Activated effector memory CD4-positive, alpha-beta T cell treated with Interleukin-2 at 50 U/mL for 16 hours (primary cell): Measurements from ENCODE around the gene EYA3.

Experiments used
- DNase-seq: peaks from one replicate; pipeline ENCODE4 v3.0.0-alpha.2; 2020

The EYA3 gene

DNA sequence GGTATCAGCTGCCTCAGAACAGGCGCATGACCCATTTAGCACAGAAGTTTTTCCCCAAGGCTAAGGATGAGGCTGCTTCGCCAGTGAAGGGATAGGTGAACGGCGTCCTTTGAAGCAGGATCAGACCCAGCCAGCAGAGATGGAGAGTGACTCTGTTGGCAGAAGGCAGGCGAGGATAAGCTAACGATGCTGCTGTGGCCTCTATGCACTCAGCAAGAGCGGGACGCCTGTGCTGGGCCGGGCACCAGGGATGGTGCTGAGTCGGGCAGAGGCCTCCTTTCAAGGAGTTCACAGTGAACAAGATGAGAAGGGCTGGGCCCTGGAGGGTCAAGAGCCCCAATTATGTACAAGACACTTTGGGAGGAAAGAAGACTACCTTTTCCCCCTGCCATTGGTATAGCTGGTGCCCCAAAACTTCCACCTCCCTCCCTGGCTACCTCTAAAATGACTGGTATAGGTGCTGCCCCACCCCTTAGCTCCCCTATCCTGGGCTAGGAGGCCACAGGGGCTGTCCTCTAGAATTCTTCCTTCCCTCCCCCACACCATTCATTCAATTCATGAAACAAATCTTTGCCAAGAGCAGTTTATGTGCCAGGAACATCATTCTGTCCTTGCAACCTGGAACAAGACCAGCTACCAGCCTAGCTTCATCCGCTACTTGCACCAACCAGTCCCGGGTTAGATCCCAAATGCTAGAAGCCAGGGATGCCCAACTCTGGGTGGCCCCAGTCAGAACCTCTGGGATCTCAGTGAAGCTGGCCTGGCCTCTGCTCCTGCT, 121.1 kb downstream of the EYA3 start:
- DNase-seq = no peak

DNA sequence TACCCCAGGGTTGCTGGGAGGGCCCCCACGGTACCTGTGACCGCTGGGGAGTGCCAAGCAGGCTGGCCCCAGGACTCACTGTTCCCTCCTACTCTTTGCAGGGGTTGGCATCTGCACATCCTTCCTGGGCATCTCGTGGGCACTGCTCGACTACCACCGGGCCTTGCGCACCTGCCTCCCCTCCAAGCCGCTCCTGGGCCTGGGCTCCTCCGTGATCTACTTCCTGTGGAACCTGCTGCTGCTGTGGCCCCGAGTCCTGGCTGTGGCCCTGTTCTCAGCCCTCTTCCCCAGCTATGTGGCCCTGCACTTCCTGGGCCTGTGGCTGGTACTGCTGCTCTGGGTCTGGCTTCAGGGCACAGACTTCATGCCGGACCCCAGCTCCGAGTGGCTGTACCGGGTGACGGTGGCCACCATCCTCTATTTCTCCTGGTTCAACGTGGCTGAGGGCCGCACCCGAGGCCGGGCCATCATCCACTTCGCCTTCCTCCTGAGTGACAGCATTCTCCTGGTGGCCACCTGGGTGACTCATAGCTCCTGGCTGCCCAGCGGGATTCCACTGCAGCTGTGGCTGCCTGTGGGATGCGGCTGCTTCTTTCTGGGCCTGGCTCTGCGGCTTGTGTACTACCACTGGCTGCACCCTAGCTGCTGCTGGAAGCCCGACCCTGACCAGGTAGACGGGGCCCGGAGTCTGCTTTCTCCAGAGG, 121.9 kb downstream of the EYA3 start:
- no peak for DNase-seq

DNA sequence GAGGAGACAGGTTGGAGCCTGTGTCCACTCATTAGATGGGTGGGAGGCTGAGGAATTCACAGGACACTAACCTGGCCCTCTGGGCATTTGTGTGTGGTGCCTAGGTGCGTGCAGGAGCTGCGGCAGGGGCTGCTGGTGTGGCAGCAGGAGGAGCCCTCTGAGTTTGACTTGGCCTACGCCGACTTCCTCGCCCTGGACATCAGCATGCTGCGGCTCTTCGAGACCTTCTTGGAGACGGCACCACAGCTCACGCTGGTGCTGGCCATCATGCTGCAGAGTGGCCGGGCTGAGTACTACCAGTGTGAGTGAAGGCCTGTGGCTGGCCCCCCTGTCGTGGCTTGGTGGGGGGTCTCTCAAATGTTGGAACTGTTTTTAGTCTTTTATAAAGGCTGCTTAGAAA, 125.0 kb downstream of the EYA3 start:
- DNase-seq = no peak

DNA sequence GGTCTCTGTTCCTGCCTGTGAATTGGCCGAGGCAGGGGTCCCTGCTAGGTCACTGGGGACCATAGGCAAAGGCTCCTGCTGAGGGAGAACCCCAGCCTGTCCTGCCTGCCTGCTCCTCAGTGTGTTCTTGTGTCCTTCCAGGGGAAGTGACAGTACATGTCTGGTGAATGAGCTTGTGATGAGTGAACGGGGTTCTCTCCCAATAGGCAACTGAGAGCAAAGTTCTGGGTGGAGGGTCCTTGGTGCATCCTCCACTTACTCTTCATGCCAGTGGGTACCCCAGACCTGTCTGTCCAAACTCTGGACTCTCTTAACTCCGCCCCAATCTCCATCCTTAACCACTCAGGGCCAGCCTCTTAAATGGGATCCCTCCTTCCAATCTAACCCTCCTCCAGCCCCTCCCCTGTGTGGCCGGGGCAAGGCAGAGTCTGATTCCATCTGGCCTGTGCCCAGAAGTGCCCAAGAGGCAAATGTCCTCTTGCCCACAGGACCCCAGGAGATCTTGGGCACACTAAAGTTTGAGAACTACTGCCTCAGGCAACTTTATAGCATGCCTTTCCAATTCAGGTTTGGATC, 126.7 kb downstream of the EYA3 start:
- no peak for DNase-seq

DNA sequence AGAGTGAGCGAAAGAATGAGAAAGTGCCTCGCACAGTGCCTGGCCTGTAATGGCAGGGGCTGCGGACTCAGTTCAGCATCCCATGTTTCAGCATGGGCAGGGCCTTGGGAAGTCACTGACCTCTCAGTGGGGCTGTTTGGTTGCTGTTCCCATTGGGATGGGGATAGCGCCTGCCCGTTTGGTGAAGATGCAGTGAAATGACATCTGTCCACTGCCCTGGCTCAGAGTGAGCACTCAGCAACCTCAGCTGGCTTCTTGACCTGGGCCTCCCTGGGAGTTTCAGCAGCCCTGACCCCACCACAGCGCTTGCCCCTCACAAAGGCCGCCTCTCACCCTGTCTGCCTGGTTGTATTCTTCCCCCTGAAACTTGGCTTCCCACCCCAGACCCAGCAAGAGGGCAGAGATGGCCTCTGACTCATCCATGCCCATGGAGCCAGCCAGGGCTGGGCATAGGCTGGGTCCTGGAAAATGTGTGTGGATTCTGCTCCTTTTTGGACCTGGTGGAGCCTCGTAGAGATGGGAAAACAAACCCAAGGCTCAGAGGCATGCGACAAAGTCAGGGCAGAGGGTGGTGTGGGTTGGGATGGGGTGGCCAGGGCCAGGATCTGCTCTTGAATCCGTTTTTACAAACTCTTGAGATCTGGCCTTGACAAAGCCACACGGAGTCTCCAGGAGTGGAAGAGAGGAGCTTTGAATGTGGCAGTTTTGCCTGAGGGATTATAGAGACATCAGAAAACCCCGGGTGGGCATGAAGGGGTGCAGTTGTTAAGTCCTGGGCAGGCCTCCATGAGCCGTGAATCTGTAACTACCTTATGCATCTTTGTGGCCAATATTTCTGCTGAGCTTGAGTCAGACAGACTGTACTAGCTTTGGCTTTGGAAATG, 127.4 kb downstream of the EYA3 start:
- no peak for DNase-seq

DNA sequence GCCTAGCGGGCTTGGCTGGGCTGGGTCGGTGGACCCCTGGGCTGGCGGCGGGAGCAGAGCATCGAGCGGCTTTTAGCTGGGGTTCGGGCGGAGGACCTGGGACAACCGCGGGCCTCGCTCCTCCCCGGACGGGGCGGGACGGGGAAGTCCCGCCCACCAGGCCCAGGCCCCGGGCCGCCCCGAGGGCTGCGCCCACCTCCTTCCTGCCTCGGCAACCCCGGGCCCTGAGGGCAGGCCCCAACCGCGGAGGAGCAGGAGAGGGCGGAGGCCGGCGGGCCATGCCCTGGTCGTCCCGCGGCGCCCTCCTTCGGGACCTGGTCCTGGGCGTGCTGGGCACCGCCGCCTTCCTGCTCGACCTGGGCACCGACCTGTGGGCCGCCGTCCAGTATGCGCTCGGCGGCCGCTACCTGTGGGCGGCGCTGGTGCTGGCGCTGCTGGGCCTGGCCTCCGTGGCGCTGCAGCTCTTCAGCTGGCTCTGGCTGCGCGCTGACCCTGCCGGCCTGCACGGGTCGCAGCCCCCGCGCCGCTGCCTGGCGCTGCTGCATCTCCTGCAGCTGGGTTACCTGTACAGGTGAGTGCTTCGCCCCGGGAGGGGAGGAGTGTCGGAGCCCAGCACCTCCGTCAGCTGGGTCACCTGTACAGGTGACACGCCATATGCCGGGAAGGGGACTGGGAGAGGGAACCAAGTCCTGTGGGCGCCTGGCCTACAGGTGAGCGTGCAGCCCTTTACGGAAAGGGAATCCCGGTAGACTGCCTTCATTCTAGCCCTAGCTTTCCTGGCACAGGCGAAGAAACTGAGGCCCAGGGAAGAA, 128.4 kb downstream of the EYA3 start, which contains the start of gene XKR8:
TSS of gene XKR8 (plus strand) at position 182 of the 812 bp plus-strand sequence. CDS start at position 279, 97 bp downstream.
- peak; percentile 84 for DNase-seq

DNA sequence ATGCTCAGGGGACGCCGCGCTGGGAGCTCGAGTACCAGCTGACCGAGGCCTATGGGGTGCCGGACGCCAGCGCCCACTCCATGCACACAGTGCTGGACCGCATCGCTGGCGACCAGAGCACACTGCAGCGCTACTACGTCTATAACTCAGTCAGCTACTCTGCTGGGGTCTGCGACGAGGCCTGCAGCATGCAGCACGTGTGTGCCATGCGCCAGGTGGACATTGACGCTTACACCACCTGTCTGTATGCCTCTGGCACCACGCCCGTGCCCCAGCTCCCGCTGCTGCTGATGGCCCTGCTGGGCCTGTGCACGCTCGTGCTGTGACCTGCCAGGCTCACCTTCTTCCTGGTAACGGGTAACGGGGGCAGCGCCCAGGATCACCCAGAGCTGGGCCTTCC, 129.9 kb downstream of the EYA3 start:
- DNase-seq = no peak

DNA sequence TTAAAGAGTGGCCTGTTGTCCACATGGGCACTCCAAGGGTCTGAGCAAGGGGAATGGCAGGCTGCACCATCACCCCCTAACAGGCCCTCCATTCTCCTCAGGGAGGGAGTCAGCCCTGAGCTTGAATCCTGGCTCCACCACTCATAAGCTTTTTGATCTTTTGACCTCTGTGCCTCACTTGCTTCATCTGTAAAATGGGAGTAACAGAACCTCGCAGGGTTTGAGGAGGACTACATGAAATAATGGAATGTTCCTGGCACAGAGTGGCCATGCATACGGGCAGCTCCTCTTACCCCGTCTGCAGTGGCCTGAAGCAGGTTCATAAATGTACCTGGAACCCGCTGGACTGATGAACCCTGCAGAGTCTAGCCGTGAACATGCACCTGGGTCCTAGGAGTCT, 130.8 kb downstream of the EYA3 start:
- DNase-seq = no peak

DNA sequence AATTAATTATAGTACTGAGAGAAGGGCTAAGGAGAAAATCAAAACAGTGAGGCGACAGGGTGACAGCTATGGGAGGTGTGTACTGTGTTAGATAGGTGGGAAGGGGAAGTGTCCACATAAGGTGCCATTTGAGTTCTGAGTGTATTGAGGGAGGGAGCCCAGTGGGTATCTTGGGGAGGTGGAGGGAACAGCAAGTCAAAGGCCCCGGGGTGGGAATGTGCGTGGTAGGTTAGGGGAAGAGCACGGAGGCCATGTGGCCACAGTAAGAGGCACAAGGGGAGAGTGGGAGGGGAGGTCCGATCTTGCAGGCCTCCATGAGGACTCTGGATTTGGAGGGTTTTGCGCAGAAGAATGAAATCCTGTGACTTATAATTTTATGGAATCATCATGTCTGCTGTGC, 131.6 kb downstream of the EYA3 start:
- no peak for DNase-seq

DNA sequence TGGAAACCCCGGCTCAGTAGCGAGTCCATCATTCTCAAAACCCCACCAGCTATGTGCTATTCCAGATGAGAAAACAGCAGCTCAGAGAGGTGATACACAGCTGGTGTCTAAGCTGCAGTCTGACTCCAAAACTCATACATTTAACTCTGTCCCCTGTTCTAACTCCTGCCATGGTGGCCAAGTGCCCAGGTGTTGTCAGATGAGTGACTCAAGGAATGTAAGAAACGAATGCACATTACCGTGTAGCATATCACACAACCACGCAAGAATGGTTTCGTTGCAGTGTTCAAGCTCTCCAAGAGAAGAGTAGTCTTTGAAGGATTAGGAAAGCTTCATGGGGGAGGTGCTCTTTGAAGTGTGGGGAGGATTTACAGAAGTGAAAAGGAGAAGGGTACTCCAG, 133.3 kb downstream of the EYA3 start:
- DNase-seq = no peak

DNA sequence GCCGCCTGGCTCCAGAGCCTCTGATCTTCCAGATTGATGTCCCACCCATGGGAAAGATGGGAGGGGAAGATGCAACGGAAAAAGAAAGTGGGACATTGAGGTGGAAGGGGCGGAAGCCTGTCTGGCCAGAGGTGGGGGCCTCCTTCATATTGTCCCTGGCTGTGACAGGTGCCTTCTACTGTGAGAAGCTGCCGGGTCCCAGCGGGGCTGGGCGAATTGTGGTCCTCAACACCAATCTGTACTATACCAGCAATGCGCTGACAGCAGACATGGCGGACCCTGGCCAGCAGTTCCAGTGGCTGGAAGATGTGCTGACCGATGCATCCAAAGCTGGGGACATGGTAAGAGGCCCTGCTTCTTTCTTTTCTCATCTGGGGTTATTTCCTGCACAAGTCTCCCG, 134.2 kb downstream of the EYA3 start:
- no peak for DNase-seq

DNA sequence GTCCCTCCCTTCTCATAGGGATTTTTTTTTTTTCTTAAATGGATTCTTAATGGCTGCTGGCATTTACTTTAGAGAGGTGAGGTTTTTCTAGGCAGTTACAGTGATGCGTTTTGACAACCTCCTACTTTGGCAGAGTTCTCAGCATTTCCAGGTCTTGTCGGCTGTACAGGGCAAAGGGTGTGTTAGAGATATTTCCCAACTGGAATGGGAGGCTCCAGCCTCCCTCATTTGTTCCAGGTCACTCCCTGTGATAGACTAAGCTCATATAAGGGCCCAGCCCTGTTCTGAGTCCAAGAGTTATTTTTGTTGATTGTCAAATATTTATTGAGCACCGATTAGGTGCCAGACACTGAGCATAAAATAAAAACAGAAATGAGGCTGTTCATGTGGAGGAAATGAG, 136.3 kb downstream of the EYA3 start:
- DNase-seq = no peak

DNA sequence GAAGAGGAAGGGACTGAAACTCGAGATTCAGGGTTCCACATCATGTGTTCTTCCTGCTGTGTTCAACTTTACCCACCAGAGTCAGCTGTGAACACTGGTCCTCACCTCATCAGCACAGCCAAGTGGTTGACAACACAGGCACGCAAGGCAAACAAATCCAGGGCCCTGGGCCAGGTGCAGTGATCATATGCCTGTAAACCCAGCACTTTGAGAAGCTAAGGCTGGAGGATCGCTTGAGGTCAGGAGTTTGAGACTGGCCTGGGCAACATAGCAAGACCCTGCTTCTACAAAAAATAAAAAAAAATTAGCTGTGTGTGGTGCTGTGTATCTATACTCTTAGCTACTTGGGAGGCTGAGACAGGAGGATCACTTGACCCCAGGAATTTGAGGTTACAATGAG, 137.0 kb downstream of the EYA3 start:
- DNase-seq = no peak

DNA sequence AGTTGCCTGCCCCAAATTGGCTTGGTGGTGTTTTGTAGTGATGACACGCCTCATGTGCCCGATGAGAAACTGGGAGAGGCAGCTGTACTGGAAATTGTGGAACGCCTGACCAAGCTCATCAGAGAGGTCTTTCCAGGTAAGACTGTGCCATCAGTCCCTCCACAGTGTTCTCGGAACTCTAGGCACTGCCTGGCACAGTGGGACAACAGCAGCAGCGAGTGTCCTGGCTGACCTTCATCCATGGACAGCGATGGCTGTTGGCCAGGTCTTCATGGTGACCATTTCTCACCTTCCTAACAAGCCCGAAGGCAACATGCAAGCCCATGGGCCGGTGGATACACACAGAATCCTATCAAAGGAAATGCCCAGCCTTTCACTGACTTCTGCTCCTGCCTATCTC, 139.4 kb downstream of the EYA3 start:
- DNase-seq = no peak

DNA sequence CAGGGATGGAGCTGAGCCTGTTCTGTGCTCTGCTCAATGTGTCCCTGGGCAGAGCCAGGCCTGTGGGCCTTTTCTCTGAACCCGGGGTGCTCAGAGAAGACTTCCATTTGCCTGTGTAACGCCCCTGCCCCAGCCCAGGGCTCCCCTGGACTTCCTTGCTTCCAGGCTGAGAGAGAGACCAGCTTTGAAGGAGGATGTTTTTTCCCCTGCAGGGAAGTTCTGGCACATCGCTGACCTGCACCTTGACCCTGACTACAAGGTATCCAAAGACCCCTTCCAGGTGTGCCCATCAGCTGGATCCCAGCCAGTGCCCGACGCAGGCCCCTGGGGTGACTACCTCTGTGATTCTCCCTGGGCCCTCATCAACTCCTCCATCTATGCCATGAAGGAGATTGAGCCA, 143.4 kb downstream of the EYA3 start:
- DNase-seq = no peak

DNA sequence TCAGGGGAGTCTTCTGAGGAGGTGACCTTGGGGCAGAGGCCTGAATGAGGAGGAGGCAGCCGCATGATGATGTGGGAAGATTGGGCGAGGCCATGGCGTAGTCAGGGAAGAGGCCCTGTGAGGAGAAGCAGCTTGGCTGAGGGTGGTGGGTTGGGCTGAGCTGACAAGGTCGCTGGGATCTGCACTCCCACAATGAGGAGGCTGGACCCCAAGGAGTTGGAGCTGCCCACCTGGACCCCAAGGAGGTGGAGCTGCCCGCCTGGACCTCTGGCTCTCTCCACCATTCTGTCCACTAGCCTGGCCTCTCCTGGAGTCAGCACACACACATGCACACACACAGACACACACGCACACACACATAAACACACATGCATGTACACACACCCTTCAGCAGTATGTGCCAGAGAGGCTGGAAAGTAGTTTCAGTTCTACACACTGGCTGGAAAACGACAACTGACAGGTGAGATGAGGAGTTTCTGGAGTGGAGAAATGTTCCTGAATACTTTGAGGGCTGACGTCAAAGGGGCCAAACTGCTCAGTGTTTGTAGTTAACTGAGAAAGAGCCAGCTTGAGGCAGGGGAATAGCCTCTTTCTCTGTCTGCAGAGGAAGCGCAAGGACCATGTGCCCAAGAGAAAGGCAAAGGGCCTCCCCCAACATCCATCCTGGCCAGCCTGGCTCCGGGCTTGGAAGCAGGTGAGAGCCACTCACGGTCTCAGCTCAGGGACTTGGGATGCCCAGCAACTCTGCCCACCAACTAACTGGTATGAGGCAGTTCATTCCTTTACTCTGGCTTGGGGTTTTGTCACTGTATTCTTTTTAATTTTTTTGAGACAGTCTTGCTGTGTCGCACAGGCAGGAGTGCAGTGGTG, 146.5 kb downstream of the EYA3 start:
- no peak for DNase-seq

DNA sequence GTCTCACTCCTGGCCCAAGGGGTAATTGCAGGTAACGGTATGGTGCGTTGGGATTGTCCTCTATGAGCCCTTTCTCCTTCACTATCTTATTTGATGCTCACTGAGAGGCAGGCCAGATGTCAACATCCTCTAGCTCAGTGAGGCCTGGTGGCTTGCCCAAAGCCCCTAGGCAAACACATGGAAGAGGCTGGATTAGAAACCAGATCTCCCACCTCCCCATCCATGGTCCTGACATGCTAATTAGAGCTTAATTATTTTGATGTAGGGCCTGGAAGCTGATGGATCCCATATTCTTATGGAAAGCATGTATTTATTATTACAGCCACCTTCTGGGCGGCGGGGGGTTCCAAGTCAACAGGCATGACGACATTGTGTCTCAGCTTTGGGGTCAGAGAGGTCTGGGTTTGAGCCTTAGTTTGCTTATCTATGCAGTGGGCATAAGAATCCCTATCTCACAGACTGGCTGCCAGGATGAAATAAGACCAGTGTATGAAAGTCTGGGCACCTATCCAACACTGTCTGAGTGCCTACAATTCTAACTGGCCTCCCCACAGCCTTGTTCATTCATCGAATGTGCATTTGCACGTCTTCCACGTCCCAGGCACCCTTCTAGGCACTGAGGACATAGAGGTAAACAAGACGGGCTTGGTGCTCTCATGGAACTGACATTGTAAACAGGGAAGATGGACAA, 147.4 kb downstream of the EYA3 start:
- no peak for DNase-seq

DNA sequence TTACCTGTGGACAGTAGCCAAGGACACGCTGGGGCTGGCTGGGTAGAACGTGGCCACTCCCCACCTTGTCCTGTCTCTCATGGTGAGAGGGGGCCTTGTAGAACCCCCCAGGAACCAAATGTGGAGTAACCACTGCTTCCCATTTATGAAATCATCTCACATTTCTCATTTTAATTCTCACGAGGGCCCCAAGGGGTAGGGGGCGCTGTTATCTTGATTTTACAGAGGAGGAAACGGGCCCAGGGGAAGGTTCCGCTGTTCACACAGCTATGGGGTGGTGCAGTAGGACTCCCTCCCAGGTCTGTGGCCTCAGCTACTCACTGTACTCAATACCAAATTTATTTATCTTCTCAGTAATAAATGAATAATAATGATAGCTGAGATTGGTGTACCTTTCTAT, 148.1 kb downstream of the EYA3 start:
- DNase-seq = peak; percentile 64

DNA sequence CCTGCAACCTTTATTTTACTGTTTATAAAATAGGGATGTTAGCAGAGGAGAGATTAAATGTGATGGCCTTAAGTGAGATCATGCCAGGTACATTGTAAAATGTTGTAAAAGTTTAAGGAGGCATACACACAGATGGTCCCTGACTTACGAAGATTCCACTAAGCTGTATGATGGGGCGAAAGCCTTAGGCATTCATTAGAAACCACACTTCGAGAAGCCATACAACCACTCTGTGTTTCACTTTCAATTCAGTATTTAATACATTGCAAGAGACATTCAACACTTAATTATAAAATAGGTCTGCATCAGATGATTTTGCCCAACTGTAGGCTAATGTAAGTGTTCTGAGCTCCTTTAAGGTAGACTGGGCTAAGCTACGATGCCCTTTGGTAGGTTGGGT, 149.9 kb downstream of the EYA3 start:
- DNase-seq = no peak

DNA sequence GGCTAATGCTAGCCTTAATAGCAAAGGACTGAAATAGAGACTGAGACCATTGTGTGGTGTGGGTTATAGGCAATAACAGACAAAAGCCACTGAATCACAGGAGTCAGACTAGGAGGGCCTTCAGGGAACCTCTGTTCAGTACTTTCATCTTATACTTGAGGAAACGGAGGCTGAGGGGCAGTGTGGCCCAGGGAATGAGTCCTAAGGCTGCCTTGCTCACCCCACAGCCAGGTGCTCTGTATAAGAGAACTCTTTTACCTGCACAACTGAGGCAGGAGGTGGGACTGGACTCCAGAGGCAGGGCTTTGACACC, 150.9 kb downstream of the EYA3 start:
- DNase-seq = no peak

DNA sequence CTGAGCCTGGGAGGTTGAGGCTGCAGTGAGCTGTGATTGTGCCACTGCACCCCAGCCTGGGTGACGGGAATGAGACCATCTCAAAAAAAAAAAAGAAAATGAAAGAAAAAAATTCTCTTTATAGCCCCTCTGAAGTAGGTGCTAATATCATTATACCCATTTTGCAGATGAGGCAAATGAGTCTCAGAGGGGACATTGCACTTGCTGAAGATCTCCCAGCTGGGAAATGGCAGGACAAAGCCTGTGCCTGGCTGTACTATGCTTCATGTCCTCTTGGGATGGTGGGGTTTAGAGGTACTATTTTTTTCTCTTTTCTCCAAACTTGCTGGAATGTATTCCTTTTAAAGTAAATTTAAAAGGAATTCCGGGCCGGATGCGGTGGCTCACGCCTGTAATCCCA, 152.0 kb downstream of the EYA3 start:
- no peak for DNase-seq
